Measurements from ENCODE around the gene AHNAK. TPM values are rescaled to one million over a fixed set of nuclear protein-coding genes. Genes with fewer than 3 reads are reported as not detected.

The AHNAK gene
- total RNA-seq, 3 donors from 2014 or later: 473 to 1,283 (median 535) TPM

DNA sequence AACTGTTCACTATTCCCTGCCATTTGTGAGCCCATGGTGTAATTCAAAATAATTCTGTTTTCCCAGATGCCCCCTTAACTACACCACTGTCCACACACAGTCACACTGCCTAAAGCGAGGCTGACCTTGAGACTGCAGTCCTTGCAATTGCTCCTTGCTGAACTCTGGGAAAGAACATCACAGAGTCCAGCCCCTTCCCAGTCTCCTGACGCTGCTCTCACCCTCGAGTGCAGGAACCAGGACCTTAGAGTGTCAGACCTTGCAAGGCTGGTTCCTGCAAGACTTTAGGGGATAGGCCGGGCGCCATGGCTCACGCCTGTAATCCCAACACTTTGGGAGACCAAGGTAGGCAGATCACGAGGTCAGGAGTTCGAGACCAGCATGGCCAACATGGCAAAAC, 33.6 kb downstream of the AHNAK start:
- TF ChIP-seq, protein P1, sequence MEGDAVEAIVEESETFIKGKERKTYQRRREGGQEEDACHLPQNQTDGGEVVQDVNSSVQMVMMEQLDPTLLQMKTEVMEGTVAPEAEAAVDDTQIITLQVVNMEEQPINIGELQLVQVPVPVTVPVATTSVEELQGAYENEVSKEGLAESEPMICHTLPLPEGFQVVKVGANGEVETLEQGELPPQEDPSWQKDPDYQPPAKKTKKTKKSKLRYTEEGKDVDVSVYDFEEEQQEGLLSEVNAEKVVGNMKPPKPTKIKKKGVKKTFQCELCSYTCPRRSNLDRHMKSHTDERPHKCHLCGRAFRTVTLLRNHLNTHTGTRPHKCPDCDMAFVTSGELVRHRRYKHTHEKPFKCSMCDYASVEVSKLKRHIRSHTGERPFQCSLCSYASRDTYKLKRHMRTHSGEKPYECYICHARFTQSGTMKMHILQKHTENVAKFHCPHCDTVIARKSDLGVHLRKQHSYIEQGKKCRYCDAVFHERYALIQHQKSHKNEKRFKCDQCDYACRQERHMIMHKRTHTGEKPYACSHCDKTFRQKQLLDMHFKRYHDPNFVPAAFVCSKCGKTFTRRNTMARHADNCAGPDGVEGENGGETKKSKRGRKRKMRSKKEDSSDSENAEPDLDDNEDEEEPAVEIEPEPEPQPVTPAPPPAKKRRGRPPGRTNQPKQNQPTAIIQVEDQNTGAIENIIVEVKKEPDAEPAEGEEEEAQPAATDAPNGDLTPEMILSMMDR (IDR thresholded peaks at IDR 0.05): no peak
- no peak for ATAC-seq
- peaks cover 15% of the 10 kb centered on the region for H3K4me1 ChIP-seq (ENCODE audit: low read depth)
- intact Hi-C loops (cut with DNase I, micrococcal nuclease): no loop called here
- DNase-seq: no peak
- H3K9me3 ChIP-seq: no peaks in the 10 kb centered on the region
- no peaks in the 10 kb centered on the region for H3K36me3 ChIP-seq (ENCODE audit: low read depth)
- no peak overlapping the region for H3K4me3 ChIP-seq

DNA sequence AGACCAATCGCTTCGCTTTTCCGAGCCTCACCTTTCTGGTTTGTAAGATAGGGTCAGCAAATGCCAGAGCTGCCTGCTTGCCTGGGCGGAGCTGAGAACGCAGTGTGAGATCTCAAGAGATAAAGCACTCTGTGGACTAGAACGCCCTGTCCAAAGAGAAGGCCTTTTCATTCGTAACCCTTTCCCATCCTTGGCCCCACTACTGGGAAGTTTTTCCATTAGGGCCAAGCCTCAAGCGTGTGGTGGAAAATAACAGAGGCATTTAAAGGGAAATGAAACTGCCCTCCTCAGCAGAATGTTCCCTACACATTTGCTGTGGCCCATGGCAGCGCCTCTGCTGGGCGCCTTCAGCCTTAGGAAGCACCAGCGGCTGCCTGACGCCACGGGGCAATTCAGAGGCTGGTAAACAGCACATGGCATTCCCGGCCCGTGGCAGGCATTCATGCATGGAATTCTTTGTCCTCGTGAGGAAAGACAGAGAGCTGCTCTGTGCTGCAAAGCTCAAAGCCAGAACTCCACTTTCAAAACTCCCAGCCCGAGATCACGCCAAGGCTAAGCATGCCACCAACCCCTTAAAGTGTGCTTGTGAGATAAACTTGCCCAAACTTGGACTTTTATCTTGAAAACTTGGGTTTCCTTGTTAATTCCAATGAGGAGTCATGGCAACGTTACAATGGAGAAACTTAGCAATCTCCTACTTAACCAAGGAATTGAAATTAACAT, 38.1 kb downstream of the AHNAK start:
- Histone ChIP-seq H3K4me3 (no peak overlapping the region), H3K9me3 (no peaks in the 10 kb centered on the region), H3K36me3 (ENCODE audit: low read depth) (no peaks in the 10 kb centered on the region), H3K4me1 (ENCODE audit: low read depth) (peaks cover 35% of the 10 kb centered on the region)
- ATAC-seq (peak; percentile 78), DNase-seq (peak; percentile 81 to 85 (median 83))
- intact Hi-C loops (cut with DNase I, micrococcal nuclease): loop anchor here (5.0 kb wide), 2 partner anchors 34 to 66 kb away; no protein-coding TSS in a partner anchor
- TF ChIP-seq, protein P1 (IDR thresholded peaks at IDR 0.05): no peak

DNA sequence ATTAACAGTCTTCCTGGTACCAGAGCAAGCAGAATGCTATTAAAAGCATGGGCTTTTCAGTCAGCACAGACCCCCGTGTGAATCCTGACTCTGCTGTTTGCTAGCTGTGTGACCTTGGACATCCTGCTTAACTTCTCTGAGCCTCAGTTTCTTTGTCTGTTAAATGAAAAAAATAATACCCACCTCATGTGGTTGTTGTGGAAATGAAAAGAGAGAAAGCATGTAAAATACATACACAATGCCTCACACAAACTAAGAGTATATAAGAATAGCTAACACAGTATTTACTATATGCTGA, 39.5 kb downstream of the AHNAK start:
- TF ChIP-seq, protein P1 (IDR thresholded peaks at IDR 0.05): no peak
- intact Hi-C loops (cut with DNase I, micrococcal nuclease): loop anchor here (5.0 kb wide), 2 partner anchors 35 to 65 kb away; no protein-coding TSS in a partner anchor

DNA sequence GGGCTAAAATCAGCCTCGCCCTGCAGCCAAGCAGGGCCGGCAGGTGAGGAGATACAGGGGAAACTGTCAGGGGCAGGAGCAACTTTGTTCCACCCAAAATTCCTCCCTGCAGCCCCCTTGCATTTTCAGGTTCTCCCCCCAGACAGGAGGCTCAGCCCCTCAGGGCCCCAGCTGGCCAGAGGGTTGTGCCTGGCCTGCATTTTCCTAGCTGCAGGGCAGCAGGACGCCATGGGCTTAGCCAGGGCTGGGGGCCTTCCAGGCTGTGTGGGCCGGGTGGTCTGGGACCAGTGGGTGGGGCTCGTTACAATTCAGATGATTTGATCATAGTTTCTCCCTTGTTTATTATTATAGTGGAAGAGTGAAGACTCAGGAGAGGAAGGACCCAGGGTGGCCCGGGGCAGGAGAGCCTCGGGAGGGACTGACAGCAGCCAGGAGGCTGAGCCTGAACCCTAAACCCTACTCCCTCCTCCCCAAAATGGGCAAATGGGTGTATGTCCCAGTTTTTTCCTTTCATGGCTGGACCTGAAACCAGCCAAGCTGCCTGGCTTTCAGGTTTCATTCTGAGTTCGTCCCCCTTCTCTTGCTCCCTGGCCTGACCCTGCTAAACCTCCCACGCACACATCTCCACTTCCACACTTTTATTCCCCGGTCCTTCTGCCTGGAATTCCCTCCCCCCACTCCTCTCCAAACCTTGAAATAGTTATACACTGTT, 40.0 kb downstream of the AHNAK start:
- Histone ChIP-seq H3K4me3 (no peak overlapping the region), H3K4me1 (ENCODE audit: low read depth) (peaks cover 42% of the 10 kb centered on the region), H3K9me3 (no peaks in the 10 kb centered on the region), H3K36me3 (ENCODE audit: low read depth) (no peaks in the 10 kb centered on the region)
- no peak for ATAC-seq
- DNase-seq: peak in 1 of 3 donors; percentile 41
- TF ChIP-seq, protein P1 (IDR thresholded peaks at IDR 0.05): no peak
- intact Hi-C loops (cut with DNase I, micrococcal nuclease): loop anchor here (5.0 kb wide), 2 partner anchors 36 to 64 kb away; no protein-coding TSS in a partner anchor

More for the DNA sequence above, 39.5 kb downstream of the AHNAK start:
- peaks cover 42% of the 10 kb centered on the region for H3K4me1 ChIP-seq (ENCODE audit: low read depth)
- no peaks in the 10 kb centered on the region for H3K36me3 ChIP-seq (ENCODE audit: low read depth)
- DNase-seq (no peak), ATAC-seq (no peak)
- H3K4me3 ChIP-seq: no peak overlapping the region
- no peaks in the 10 kb centered on the region for H3K9me3 ChIP-seq

DNA sequence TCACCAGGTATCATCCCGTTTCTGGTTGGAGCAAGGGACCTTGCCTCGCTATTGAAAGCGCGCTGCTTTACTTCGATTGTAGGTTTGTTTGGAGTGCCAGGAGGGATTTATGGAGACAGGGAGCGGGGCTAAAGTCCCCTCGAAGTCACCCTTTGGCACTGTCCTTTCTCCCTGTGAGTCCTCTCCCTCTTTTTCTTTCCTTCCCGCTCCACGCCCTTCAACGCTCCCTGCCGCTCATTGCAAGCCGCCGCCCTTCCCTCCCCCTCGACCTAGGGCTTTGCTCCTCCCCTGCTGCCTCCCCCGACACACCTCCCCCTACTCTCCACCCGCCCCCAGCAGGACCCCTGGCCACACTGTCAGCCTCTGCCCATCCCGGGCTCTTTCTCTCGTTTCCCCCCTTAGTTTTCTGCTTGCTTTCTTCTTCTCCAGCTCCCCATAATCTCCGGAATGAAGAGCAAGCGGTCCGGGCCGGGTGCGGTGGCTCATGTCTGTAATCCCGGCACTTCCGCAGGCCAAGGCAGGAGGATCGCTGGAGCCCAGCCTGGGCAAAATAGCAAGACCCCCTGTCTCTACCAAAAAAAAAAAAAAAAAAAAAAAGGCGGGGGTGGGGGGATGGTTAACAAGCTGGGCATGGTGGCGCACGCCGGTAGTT, 41.0 kb downstream of the AHNAK start:
- TF ChIP-seq, protein P1 (IDR thresholded peaks at IDR 0.05): no peak
- H3K36me3 ChIP-seq (ENCODE audit: low read depth): no peaks in the 10 kb centered on the region
- DNase-seq (peak; percentile 77 to 84 (median 81)), ATAC-seq (peak; percentile 79)
- H3K9me3 ChIP-seq: no peaks in the 10 kb centered on the region
- intact Hi-C loops (cut with DNase I, micrococcal nuclease): loop anchor here (5.0 kb wide), 2 partner anchors 37 to 63 kb away; no protein-coding TSS in a partner anchor
- H3K4me3 ChIP-seq: no peak overlapping the region
- H3K4me1 ChIP-seq (ENCODE audit: low read depth): peaks cover 44% of the 10 kb centered on the region

Data from mucosa of descending colon (tissue), 3 donors.